Activated T-helper 17 cell treated with anti-CD3 and anti-CD28 coated beads, Interleukin-2, amount 50 U/mL, for 72 hours (primary cell): ENCODE results near the gene NOP14. TPM values are rescaled to one million over a fixed set of nuclear protein-coding genes. Genes with fewer than 3 reads are reported as not detected.
"Not testable (repeated sequence)": the region's sequence is repeated elsewhere in the genome, so short reads cannot be mapped to it uniquely, and the experiment has no call there.

Experiments
- ATAC-seq: fragments of 150-1000 bp; cut with Tn5 transposase; replicated peaks from 2 replicates; pipeline ENCODE4 v1.10.0; 2021; ENCODE audit warnings: mild to moderate bottlenecking, moderate library complexity
- H3K27ac Mint-ChIP-seq: one replicate; pipeline ENCODE4 v1.8.0; 2022; ENCODE audit warnings: mixed read lengths
- H3K27me3 Mint-ChIP-seq: one replicate; pipeline ENCODE4 v1.8.0; 2022; ENCODE audit warnings: mixed read lengths
- H3K36me3 Mint-ChIP-seq: one replicate; pipeline ENCODE4 v1.8.0; 2022; ENCODE audit warnings: low read depth, mild to moderate bottlenecking, mixed read lengths
- H3K4me1 Mint-ChIP-seq: one replicate; pipeline ENCODE4 v1.8.0; 2022; ENCODE audit warnings: mixed read lengths
- H3K4me3 Mint-ChIP-seq: one replicate; pipeline ENCODE4 v1.8.0; 2022; ENCODE audit warnings: mild to moderate bottlenecking, mixed read lengths
- H3K9me3 Mint-ChIP-seq: one replicate; pipeline ENCODE4 v1.8.0; 2022; ENCODE audit warnings: mixed read lengths
- total RNA-seq, 2 donors: library from RNA; stranded (reverse); gene quantifications; one replicate each; pipeline ENCODE4 v1.2.3, GENCODE V29; 2022

The NOP14 gene
- total RNA-seq, 2 donors from 2014 or later, result 86.5 to 96.8 TPM

DNA sequence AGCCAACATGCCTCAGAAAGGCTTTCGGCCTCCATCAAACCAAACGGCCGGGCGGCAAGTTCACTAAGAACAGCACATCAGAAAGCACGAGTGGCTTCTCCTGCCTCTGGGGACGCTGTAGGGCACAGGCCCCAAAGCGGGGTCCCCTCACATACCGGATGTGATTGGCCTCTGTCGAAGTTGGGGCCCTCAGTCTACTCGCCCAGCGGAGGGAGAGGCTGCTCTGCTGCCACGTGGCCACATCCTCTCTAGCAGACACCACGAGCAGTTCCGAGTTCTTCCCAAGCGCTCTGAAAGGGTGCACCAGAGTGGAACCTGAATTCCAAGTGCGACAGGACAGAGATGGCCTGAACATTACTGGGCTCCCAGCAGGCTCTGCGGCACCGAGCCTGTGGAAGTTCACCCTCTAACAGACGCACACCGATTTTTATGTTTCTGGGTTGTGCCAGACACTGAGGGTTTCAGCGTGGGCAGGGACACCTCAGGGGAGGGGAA, 21.1 kb downstream of the NOP14 start:
- Mint-ChIP-seq H3K9me3 (no peaks in the 10 kb centered on the region), H3K27me3 (no peaks in the 10 kb centered on the region), H3K36me3 (peaks cover 100% of the 10 kb centered on the region), H3K4me3 (peak overlapping the region; percentile 66), H3K27ac (peak overlapping the region; percentile 84), H3K4me1 (peaks cover 14% of the 10 kb centered on the region)
- ATAC-seq, result no peak

DNA sequence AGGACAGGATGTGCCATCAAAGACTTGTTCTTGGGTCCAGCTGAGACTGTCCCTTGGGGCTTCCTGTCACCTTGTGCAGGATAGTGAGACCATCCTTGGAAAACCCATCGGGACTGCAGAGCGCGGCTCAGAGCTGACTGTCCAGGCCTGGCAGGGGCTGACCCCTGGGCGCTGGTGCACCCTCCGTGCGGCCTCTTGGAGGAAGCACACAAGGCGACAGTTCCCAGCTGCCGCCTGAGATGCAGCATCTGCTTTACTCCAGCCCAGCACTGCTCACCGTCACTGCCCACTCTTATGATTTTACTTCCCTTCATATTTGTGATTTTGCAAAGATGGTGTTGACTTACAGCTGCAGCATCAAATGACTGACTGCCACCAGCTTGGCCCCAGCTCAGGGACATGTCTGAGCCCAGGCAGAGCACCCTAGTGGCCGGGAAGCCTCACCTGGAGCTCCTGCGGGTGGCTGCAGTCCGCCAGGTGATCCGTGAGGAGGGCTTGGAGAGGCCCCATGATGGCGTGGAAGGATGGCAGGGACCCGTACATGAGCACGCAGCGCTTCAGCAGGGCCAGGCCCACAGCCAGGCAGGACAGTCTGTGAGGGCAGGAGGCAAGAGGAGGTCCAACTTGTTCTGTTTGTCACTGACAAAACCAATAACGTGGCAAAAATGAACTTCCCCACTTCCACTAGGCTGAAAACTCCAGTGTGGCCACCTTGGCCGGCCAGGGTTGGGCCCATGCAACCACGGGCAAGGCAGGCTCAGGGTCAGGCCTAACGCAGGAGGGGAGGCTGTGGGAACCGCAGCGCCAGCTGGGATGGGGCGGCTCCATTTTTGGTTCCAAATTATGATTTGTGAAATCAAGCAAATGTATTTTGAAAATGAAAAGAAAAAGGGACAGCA, 21.8 kb downstream of the NOP14 start:
- Mint-ChIP-seq H3K9me3 (no peaks in the 10 kb centered on the region), H3K4me3 (peak overlapping the region; percentile 92), H3K27ac (peak overlapping the region; percentile 67), H3K36me3 (peaks cover 100% of the 10 kb centered on the region), H3K4me1 (peaks cover 19% of the 10 kb centered on the region), H3K27me3 (no peaks in the 10 kb centered on the region)
- ATAC-seq, result no peak

DNA sequence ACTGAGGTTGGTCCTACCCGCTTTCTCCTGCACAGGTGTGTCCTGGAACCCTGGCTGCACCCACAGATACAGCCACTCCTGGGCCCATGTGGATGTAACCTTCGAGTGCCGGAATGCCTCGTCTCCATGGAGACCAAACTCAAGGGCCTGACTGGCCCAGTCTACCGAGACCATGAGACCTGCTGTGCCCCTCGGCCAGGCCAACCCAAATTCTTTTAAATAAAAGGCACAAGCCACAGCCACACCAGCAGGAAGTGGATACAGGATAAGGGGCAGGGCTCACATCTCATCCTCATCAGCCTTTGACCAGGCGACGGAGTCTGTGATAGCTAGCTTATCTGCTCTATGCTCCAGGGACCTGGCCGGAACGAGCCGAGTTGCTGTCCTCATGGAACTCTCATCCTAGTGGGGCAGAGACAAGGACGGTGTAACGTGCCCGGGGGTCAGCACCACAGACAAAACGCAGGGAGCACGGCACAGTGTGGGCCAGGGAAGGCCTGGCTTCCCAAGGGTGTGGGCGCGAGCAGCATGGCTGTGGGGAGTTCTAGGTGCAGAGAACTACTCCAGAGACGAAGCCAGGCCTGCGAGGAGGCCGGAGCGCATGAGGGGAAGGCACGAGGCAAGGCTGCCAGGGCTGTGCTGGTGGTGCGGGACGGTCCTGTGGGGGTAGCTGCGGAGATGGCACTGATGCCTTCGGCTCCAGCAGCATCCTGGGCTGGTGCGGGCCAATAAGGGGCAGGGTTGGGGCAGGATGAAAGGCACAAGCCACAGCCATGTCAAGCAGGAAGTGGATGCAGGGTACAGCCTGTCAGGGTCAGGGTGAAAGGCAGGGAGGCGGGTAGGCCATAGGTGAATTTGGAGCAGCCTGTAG, 22.7 kb downstream of the NOP14 start:
- peaks cover 19% of the 10 kb centered on the region for H3K4me1 Mint-ChIP-seq
- peaks cover 100% of the 10 kb centered on the region for H3K36me3 Mint-ChIP-seq
- H3K4me3 Mint-ChIP-seq, result peak overlapping the region; percentile 92
- ATAC-seq, result no peak
- H3K27ac Mint-ChIP-seq, result peak overlapping the region; percentile 67
- H3K9me3 Mint-ChIP-seq, result no peaks in the 10 kb centered on the region
- no peaks in the 10 kb centered on the region for H3K27me3 Mint-ChIP-seq

DNA sequence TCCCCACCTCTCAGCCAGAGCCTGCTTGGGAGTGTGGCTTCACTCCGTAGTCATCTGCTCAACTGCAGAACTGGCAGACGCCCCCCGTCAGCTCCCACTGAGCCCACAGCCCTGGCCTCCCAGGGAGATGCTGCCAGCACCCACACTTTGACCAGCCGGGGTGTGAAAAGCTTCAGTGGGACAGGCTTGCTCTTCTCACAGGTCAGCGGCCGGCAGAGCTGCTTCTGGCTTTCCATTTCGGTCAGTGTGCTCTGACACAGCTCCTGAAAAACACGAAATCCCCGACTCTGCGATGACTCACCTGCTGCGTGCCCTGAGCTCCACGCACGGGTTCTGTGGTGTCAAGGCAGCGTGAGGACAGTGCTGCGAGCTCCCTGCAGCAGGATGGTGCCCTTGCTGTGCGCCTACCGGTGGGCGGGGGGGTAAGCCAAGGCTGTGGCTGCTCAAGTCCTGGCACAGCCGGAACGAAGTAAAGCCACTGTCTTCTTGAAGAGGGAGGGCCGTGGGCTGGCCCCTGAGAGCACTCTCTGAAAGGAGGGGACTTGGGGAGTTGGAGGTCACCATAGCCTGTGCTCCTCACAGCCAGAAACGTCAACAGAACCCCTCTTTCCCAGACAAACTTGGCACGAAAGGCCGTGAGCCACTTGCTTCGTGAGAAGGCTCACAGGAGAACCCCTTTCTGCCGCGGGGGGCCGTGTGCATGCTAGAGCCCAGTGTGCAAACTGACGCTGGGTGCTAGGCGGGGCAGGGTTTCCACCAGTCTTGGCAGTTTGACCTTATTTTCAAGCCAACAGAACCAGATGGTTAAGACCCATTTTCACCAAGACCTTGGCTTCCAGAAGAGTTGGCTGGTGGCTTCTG, 23.6 kb downstream of the NOP14 start:
- Mint-ChIP-seq H3K27me3 (no peaks in the 10 kb centered on the region), H3K4me1 (peaks cover 19% of the 10 kb centered on the region), H3K27ac (peak overlapping the region; percentile 96), H3K36me3 (peaks cover 100% of the 10 kb centered on the region), H3K9me3 (no peaks in the 10 kb centered on the region), H3K4me3 (peak overlapping the region; percentile 92)
- ATAC-seq, result peak; percentile 6

DNA sequence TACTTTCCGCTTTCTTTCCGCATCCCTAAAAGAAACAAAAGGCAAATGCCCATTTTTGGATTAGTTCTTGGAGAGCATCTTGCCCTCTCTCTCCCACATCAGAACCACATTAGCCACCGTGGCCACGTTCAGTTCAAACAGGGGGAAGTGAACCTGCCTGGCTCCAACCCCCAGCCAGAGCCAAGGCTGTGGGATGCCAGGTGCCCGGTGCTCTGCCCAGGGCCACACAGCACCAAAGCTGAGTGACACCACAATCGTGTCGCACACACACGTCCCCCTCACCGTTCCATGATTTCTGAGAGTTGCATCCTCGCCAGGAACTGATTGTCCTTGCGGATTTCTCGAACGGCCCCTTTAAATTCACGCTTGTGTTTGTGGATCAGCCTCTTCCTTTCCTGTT, 24.3 kb downstream of the NOP14 start:
- Mint-ChIP-seq H3K9me3 (no peaks in the 10 kb centered on the region), H3K27me3 (no peaks in the 10 kb centered on the region), H3K4me3 (peak overlapping the region; percentile 92), H3K4me1 (peaks cover 19% of the 10 kb centered on the region), H3K36me3 (peaks cover 93% of the 10 kb centered on the region), H3K27ac (peak overlapping the region; percentile 96)
- ATAC-seq, result no peak

DNA sequence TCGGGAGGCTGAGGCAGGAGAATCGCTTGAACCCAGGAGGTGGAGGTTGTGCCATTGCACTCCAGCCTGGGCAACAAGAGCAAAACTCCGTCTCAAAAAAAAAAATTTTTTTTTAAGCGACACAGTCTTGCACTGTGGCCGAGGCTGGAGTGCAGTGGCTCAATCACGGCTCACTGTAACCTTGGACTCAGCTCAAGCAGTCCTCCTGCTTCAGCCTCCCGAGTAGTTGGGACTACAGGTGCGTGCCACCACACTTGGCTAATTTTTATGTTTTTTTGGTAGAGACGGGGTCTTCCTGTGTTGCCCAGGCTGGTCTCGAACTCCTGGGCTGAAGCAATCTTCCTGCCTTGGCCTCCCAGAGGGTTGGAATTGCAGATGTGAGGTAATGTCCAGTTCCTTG, 24.8 kb downstream of the NOP14 start:
- H3K27me3 Mint-ChIP-seq, H3K9me3 Mint-ChIP-seq, ATAC-seq: not testable (repeated sequence)
- peaks cover 93% of the 10 kb centered on the region for H3K36me3 Mint-ChIP-seq
- H3K4me3 Mint-ChIP-seq, result peak overlapping the region; percentile 92
- H3K4me1 Mint-ChIP-seq, result peaks cover 19% of the 10 kb centered on the region
- H3K27ac Mint-ChIP-seq, result peak overlapping the region; percentile 96

DNA sequence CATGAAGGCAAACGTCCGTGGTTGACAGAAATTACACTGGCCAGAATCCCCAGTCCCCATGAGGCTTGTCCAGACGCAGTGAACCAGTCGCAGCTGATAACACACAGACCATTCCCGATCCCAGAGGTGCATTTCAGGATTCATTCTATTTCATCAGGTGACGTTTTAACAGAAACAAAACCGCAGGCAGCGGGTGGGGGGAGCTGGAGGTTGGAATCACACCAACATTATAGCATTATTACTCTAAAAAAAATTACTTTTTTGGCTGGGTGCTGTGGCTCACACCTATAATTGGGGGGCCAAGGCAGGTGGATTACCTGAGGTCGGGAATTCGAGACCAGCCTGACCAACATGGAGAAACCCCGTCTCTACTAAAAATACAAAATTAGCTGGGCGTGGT, 25.2 kb downstream of the NOP14 start:
- ATAC-seq, result no peak
- no peaks in the 10 kb centered on the region for H3K9me3 Mint-ChIP-seq
- H3K27ac Mint-ChIP-seq, result peak overlapping the region; percentile 99
- peaks cover 93% of the 10 kb centered on the region for H3K36me3 Mint-ChIP-seq
- H3K4me1 Mint-ChIP-seq, result peaks cover 19% of the 10 kb centered on the region
- H3K27me3 Mint-ChIP-seq, result no peaks in the 10 kb centered on the region
- H3K4me3 Mint-ChIP-seq, result peak overlapping the region; percentile 92

DNA sequence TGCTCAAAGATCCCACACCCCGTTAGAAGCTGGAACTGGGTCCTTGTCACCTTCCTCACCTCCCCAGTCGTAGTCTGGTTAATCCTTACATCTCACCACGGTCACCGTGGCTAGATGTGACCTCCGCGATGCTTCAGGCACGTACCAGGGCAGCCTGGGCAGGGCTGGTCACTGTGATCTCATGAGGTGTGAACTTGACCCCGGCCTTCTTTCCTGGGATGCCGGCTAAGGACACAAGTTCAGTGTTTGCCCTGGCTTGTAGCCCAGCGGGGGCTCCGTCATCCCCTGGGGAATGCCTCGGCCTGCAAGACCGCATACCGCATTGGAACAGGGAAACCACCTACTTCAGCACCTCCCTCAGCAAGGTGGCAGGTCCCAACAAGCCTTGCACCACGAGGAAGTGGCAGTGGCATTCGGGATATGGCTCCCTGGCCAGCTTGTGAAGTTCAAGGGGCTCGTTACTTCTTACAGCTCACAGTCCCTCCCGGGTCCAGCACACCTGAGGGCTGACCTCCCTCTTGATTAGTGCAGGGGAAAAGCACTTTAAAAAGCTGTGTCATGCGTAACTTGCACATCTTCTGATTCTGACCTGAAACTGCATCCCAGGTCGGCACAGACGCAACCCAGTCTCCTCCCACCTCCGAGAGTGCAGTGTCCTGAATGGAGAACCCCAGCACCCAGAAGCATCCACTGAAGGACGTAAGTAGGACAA, 25.9 kb downstream of the NOP14 start:
- peaks cover 16% of the 10 kb centered on the region for H3K4me1 Mint-ChIP-seq
- H3K4me3 Mint-ChIP-seq, result peak overlapping the region; percentile 92
- H3K27me3 Mint-ChIP-seq, result no peaks in the 10 kb centered on the region
- peak; percentile 34 for ATAC-seq
- H3K27ac Mint-ChIP-seq, result peak overlapping the region; percentile 99
- H3K36me3 Mint-ChIP-seq, result peaks cover 93% of the 10 kb centered on the region
- no peaks in the 10 kb centered on the region for H3K9me3 Mint-ChIP-seq

DNA sequence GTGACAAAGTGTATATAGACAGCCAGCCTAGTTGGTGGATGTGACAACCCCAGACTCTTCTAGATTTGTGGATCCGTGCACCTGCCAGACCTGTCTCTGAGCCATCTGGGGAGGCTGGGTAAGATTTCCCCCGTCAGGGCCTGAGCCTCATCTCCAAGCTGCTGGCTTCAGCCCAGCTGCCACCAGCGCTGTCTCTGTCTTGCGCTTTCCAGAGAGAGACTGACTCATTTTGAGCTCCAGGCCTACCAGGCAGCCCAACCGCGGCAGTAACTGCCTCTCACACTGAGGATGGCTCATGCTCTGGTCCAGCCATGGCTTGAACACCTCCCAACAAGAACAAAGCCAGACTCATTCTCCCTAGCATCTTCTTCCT, 26.4 kb downstream of the NOP14 start:
- Mint-ChIP-seq H3K9me3 (no peaks in the 10 kb centered on the region), H3K36me3 (peaks cover 93% of the 10 kb centered on the region)
- ATAC-seq, result peak; percentile 61

DNA sequence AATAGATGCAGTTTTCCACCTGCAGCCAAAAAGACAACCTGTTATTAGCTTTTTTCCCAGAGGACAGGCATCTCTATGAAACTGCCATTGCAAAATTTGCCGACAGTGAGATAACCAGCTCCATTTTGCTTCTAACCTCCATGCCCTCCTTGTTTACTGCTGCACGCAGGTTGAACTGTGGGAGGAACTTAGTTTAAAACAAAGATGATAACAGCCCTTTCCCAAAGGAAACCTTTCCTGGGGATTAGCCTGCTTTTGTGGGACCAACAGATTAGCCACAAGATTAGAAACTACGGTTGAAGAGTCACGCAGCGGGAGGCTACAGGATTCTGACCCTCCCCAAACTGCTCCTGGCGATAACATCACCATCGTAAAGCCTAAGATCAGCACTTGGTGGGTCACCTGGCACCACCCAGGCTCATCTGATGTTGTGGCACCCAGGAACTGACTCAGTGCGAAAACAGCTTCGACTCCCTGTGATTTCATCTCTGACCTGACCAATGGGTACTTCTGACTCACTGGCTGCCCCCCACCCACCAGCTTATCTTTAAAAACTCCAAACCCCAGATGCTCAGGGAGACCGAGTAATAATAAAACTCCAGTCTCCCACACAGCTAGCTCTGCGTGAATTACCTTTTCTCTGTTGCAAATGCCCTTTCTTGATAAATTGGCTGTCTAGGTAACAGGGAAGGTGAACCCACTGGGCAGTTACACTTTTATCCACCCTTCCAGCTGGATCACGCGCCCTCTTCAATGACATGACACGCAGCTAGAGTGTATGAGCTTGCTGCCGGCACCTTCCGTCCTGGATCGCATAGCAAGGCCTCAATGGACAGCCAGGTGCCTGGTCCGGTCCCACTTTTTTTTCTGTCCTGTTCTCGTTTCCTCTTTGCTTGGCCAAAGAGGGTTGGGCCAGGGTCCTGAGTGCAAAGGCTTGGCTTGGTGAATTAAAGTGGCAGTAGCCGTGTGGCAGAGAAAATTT, 27.2 kb downstream of the NOP14 start:
- H3K4me1 Mint-ChIP-seq, result peaks cover 15% of the 10 kb centered on the region
- H3K27ac Mint-ChIP-seq, result peak overlapping the region; percentile 99
- no peaks in the 10 kb centered on the region for H3K9me3 Mint-ChIP-seq
- peak overlapping the region; percentile 92 for H3K4me3 Mint-ChIP-seq
- no peaks in the 10 kb centered on the region for H3K27me3 Mint-ChIP-seq
- peak; percentile 64 for ATAC-seq
- peaks cover 93% of the 10 kb centered on the region for H3K36me3 Mint-ChIP-seq

More for the DNA sequence above, 26.4 kb downstream of the NOP14 start:
- H3K27me3 Mint-ChIP-seq, result no peaks in the 10 kb centered on the region
- H3K27ac Mint-ChIP-seq, result peak overlapping the region; percentile 99
- peaks cover 15% of the 10 kb centered on the region for H3K4me1 Mint-ChIP-seq
- peak overlapping the region; percentile 92 for H3K4me3 Mint-ChIP-seq

DNA sequence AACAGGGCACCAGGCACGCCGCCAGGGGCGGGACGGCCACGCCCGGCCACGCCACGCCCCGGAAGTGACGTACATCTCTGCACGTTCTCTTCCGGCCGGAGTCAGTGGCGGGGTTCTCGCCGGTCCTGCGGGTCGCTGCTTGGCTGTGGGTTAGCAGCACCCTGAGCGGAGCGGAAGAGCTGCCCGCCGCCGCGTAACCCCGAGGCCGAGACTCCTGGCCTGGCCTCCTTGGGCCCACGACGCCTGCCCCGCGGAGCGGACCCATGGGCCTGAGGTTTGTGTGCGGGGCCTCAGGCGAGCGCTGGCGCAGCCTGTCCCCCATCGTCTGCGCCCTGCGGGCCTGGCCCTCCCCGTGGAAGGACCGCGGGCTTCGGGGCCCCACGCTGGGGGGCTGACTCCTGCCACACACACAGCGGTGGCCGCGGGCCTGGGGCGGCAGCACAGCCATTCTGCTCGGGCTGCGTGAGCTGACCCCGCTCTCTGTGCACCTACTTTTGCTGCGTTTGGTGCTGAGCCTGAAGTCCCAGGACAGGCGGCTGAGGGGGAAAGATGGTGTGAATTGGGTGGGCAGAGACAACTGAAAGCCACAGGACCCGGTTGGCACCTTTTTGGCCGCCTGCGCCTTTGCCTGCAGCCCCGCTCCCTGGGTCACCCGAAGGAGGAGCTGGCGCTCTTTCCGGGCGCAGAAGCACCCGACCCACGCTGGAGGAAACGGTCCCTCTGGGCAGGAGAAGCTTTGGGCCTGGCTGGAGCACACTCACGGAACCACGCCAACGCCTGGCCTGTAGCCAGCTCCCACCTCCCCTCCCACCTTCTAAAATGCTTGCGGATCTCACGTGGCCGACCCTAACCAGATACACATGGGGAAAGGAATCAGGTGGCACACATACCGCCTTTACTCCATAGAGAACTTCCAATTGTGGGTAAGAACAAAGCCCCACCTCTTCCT, 28.1 kb downstream of the NOP14 start:
- Mint-ChIP-seq H3K27me3 (no peaks in the 10 kb centered on the region), H3K27ac (peak overlapping the region; percentile 99), H3K9me3 (no peaks in the 10 kb centered on the region), H3K4me3 (peak overlapping the region; percentile 92), H3K4me1 (peaks cover 15% of the 10 kb centered on the region), H3K36me3 (peaks cover 93% of the 10 kb centered on the region)
- ATAC-seq, result peak; percentile 39
